Measurements from ENCODE around the gene COASY. TPM values are rescaled to one million over a fixed set of nuclear protein-coding genes. Genes with fewer than 3 reads are reported as not detected.
A peak's percentile ranks its signal among the peaks of the same experiment; 100 is the strongest.
"Not testable (repeated sequence)": the region's sequence is repeated elsewhere in the genome, so short reads cannot be mapped to it uniquely, and the experiment has no call there.

COASY gene
- total RNA-seq, 1 experiment from 2014 or later: 12.4 TPM

GRCh38 chr17:42579794-42580551, 18.0 kb downstream of the COASY start:
- H3K4me3 ChIP-seq: no peak overlapping the region
- DNase-seq: no peak
- no peaks in the 10 kb centered on the region for H3K9me3 ChIP-seq
- H3K36me3 ChIP-seq: peaks cover 57% of the 10 kb centered on the region
- no peaks in the 10 kb centered on the region for H3K27me3 ChIP-seq

- Histone ChIP-seq H3K27me3 (no peaks in the 10 kb centered on the region), H3K9me3 (no peaks in the 10 kb centered on the region), H3K4me3 (no peak overlapping the region), H3K36me3 (peaks cover 61% of the 10 kb centered on the region)
- no peak for DNase-seq
Observed at GRCh38 chr17:42581744-42582270, 19.9 kb downstream of the COASY start.

GRCh38 chr17:42584880-42585279, 22.9 kb downstream of the COASY start:
- no peaks in the 10 kb centered on the region for H3K9me3 ChIP-seq
- peaks cover 69% of the 10 kb centered on the region for H3K36me3 ChIP-seq
- no peaks in the 10 kb centered on the region for H3K27me3 ChIP-seq
- no peak for DNase-seq
- no peak overlapping the region for H3K4me3 ChIP-seq

- Histone ChIP-seq H3K27me3 (no peaks in the 10 kb centered on the region), H3K9me3 (no peaks in the 10 kb centered on the region), H3K36me3 (peaks cover 71% of the 10 kb centered on the region)
Observed at GRCh38 chr17:42585353-42585752, 23.4 kb downstream of the COASY start.

GRCh38 chr17:42586514-42587230, 24.7 kb downstream of the COASY start:
- peaks cover 69% of the 10 kb centered on the region for H3K36me3 ChIP-seq
- no peak for DNase-seq
- no peaks in the 10 kb centered on the region for H3K27me3 ChIP-seq
- H3K9me3 ChIP-seq: no peaks in the 10 kb centered on the region
- no peak overlapping the region for H3K4me3 ChIP-seq

More at GRCh38 chr17:42585353-42585752, 23.4 kb downstream of the COASY start:
- DNase-seq: no peak
- no peak overlapping the region for H3K4me3 ChIP-seq

GRCh38 chr17:42590886-42591285, 28.9 kb downstream of the COASY start:
- H3K9me3 ChIP-seq: no peaks in the 10 kb centered on the region
- H3K36me3 ChIP-seq: peaks cover 33% of the 10 kb centered on the region
- H3K27me3 ChIP-seq: no peaks in the 10 kb centered on the region
- H3K4me3 ChIP-seq: no peak overlapping the region
- DNase-seq: no peak

GRCh38 chr17:42591411-42591810, 29.5 kb downstream of the COASY start:
- H3K4me3 ChIP-seq: no peak overlapping the region
- no peaks in the 10 kb centered on the region for H3K27me3 ChIP-seq
- DNase-seq: no peak
- H3K36me3 ChIP-seq: peaks cover 30% of the 10 kb centered on the region
- no peaks in the 10 kb centered on the region for H3K9me3 ChIP-seq

GRCh38 chr17:42596386-42596785, 34.4 kb downstream of the COASY start:
- no peaks in the 10 kb centered on the region for H3K9me3 ChIP-seq
- DNase-seq: no peak
- no peak overlapping the region for H3K4me3 ChIP-seq
- no peaks in the 10 kb centered on the region; the same call in none of the 2 replicates for H3K36me3 ChIP-seq
- no peaks in the 10 kb centered on the region for H3K27me3 ChIP-seq

- Histone ChIP-seq H3K9me3 (no peaks in the 10 kb centered on the region), H3K4me3 (no peak overlapping the region), H3K27me3 (no peaks in the 10 kb centered on the region), H3K36me3 (peaks cover 5% of the 10 kb centered on the region)
- no peak for DNase-seq
Observed at GRCh38 chr17:42598905-42599304, 37.0 kb downstream of the COASY start.

GRCh38 chr17:42603318-42603717, 41.4 kb downstream of the COASY start:
- H3K4me3 ChIP-seq: no peak overlapping the region
- DNase-seq: no peak
- H3K36me3 ChIP-seq: peaks cover 5% of the 10 kb centered on the region
- H3K27me3 ChIP-seq: no peaks in the 10 kb centered on the region
- no peaks in the 10 kb centered on the region for H3K9me3 ChIP-seq

- Histone ChIP-seq H3K9me3 (no peaks in the 10 kb centered on the region), H3K27me3 (no peaks in the 10 kb centered on the region), H3K36me3 (peaks cover 29% of the 10 kb centered on the region), H3K4me3 (peak overlapping the region; percentile 91)
- DNase-seq: no peak
Observed at GRCh38 chr17:42607769-42608168, 45.8 kb downstream of the COASY start.

- Histone ChIP-seq H3K4me3 (peak overlapping the region; percentile 91), H3K36me3 (peaks cover 32% of the 10 kb centered on the region), H3K27me3 (no peaks in the 10 kb centered on the region), H3K9me3 (no peaks in the 10 kb centered on the region)
- DNase-seq: no peak
Observed at GRCh38 chr17:42608305-42609181, 46.6 kb downstream of the COASY start.

GRCh38 chr17:42609182-42609813, 47.4 kb downstream of the COASY start, which contains the start of the genes RETREG3 and TUBG1:
Gene RETREG3 (minus strand): TSS chr17:42609374. CDS start chr17:42609324, 50 bp downstream.
Gene TUBG1 (plus strand): TSS chr17:42609683. CDS start chr17:42609738, 55 bp downstream.
- Histone ChIP-seq H3K4me3 (peak within 1 kb of the TSS; percentile 91), H3K9me3 (no peaks in the 10 kb centered on the region), H3K36me3 (peaks cover 37% of the 10 kb centered on the region), H3K27me3 (no peaks in the 10 kb centered on the region)
- peak; percentile 99 for DNase-seq

- not testable (repeated sequence) for H3K27me3 ChIP-seq, H3K9me3 ChIP-seq
- peak; percentile 44 for DNase-seq
- Histone ChIP-seq H3K36me3 (peaks cover 44% of the 10 kb centered on the region), H3K4me3 (peak overlapping the region; percentile 91)
Observed at GRCh38 chr17:42609814-42610801, 48.2 kb downstream of the COASY start.

GRCh38 chr17:42612013-42612412, 50.1 kb downstream of the COASY start:
- Histone ChIP-seq H3K4me3 (no peak overlapping the region), H3K36me3 (peaks cover 54% of the 10 kb centered on the region), H3K9me3 (no peaks in the 10 kb centered on the region), H3K27me3 (no peaks in the 10 kb centered on the region)
- DNase-seq: no peak

Measured in MG63 (cell line).